ENCODE results near the gene PDAP1. TPM values are rescaled to one million over a fixed set of nuclear protein-coding genes. Genes with fewer than 3 reads are reported as not detected.

PDAP1 gene
- total and polyA plus RNA-seq, 9 of the 15 experiments (the other 6 are each of a cell fraction or from before 2014, with no cell fraction given), result 10.2 to 315 (median 129) TPM

DNA sequence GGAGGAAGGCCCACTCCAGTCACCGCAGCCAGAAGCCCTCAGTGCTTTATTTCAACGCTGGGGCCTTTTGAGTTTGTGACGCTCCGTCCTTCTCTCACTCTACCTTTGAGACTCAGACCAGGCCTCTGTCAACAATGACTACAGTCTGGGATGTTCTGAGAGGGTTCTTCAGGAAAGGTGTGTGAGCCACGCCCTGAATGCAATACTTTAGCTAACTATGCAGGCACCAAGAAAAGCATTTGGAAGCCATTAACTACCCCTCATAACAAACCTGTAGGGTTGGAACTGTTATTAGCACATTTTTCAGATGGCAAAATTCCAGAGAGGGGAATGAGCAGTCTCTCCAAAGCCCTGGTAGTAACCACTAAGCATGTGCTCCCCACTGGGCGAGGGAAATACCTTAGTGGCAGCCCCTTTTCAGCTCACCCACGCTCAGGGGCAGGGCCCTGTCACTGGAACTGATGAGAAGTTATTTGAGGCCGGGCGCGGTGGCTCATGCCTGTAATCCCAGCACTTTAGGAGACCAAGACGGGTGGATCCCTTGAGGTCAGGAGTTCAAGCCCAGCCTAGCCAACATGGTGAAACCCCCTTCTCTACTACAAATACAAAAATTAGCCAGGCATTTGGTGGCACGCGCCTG is 39.5 kb downstream of the PDAP1 start:
- DNase-seq (ENCODE audit: extremely low read depth in 1 of 4, low spot score in 3 of 4) (peak in 1 of 4 experiments; percentile 8), FAIRE-seq (no peak), ATAC-seq (no peak)
- BruUV-seq (replicated peaks), result no TSS peak
- peak overlapping the region in 1 of 2 experiments; percentile 68; a peak in 1 of 4 replicates for H3K9ac ChIP-seq (ENCODE audit: insufficient read depth in 1 of 2, low read depth in 2 of 2, low read length in 2 of 2)
- H3K9me1 ChIP-seq (ENCODE audit: control insufficient read depth, insufficient read depth, low read length), result no peaks in the 10 kb centered on the region
- H4K20me1 ChIP-seq (replicated peaks; ENCODE audit: control insufficient read depth, insufficient read depth, low read length), result no peaks in the 10 kb centered on the region; the same call in 1 of the 2 replicates
- no peak overlapping the region for H3K4me3 ChIP-seq
- H3K27ac ChIP-seq (ENCODE audit: extremely low read depth, low read depth, low read length), result peak overlapping the region; percentile 7; the same call in 2 of the 3 replicates
- ChIA-PET CTCF (ENCODE audit: low intra/inter-chr PET ratio) (no interaction called here), POLR2A (interaction anchor here (0.6 to 1.7 kb wide), 7 partner anchors 8 to 522 kb away, joined by 3 to 8 read pairs (median 3); no protein-coding TSS in a partner anchor)
- TF ChIP-seq, protein P1, sequence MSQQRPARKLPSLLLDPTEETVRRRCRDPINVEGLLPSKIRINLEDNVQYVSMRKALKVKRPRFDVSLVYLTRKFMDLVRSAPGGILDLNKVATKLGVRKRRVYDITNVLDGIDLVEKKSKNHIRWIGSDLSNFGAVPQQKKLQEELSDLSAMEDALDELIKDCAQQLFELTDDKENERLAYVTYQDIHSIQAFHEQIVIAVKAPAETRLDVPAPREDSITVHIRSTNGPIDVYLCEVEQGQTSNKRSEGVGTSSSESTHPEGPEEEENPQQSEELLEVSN (IDR thresholded peaks at IDR 0.05; ENCODE audit: borderline replicate concordance in 1 of 2, extremely low read depth in 1 of 2, insufficient read depth in 1 of 2, insufficient read length in 1 of 2, low read depth in 1 of 2, low read length in 1 of 2, poor library complexity in 1 of 2, severe bottlenecking in 1 of 2), result no peak
- TF ChIP-seq, protein P2, sequence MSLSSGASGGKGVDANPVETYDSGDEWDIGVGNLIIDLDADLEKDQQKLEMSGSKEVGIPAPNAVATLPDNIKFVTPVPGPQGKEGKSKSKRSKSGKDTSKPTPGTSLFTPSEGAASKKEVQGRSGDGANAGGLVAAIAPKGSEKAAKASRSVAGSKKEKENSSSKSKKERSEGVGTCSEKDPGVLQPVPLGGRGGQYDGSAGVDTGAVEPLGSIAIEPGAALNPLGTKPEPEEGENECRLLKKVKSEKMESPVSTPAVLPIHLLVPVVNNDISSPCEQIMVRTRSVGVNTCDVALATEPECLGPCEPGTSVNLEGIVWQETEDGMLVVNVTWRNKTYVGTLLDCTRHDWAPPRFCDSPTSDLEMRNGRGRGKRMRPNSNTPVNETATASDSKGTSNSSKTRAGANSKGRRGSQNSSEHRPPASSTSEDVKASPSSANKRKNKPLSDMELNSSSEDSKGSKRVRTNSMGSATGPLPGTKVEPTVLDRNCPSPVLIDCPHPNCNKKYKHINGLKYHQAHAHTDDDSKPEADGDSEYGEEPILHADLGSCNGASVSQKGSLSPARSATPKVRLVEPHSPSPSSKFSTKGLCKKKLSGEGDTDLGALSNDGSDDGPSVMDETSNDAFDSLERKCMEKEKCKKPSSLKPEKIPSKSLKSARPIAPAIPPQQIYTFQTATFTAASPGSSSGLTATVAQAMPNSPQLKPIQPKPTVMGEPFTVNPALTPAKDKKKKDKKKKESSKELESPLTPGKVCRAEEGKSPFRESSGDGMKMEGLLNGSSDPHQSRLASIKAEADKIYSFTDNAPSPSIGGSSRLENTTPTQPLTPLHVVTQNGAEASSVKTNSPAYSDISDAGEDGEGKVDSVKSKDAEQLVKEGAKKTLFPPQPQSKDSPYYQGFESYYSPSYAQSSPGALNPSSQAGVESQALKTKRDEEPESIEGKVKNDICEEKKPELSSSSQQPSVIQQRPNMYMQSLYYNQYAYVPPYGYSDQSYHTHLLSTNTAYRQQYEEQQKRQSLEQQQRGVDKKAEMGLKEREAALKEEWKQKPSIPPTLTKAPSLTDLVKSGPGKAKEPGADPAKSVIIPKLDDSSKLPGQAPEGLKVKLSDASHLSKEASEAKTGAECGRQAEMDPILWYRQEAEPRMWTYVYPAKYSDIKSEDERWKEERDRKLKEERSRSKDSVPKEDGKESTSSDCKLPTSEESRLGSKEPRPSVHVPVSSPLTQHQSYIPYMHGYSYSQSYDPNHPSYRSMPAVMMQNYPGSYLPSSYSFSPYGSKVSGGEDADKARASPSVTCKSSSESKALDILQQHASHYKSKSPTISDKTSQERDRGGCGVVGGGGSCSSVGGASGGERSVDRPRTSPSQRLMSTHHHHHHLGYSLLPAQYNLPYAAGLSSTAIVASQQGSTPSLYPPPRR (CRISPR knock-in tag; IDR thresholded peaks at IDR 0.05; ENCODE audit: borderline replicate concordance), result no peak
- H3K79me2 ChIP-seq (ENCODE audit: control insufficient read depth, insufficient read depth, low read length), result no peaks in the 10 kb centered on the region
- H3K4me2 ChIP-seq (ENCODE audit: insufficient read depth, low read length), result no peak overlapping the region
- H3K27me3 ChIP-seq (ENCODE audit: control insufficient read depth in 2 of 2, insufficient read depth in 2 of 2, low read length in 2 of 2), result no peaks in the 10 kb centered on the region
- intact Hi-C loops (cut with micrococcal nuclease), result no loop called here
- peaks cover 24 to 55% of the 10 kb centered on the region in 2 experiments for H3K4me1 ChIP-seq (replicated peaks in 1 of 2; ENCODE audit: control insufficient read depth in 2 of 2, insufficient read depth in 2 of 2, low read length in 2 of 2)
- 74% methylated on average over 13 of the region's 13 CpGs for WGBS (ENCODE audit: insufficient coverage, low coverage, missing lambda C conversion rate)
- in situ Hi-C loops (cut with MboI), result no loop called here
- peaks cover 32% of the 10 kb centered on the region for H3K36me3 ChIP-seq (ENCODE audit: control insufficient read depth, insufficient read depth, low read length)
- no peaks in the 10 kb centered on the region for H3K9me3 ChIP-seq (replicated peaks; ENCODE audit: control insufficient read depth, insufficient read depth, low read depth, low read length)
- H2AFZ ChIP-seq (ENCODE audit: low read depth, low read length), result no peak overlapping the region

All from K562 (cell line).